GM19372 (cell line): ENCODE measurements around the gene SPATA21.

Source experiments
- ATAC-seq: cut with Tn5 transposase; IDR thresholded peaks from one replicate; pipeline ENCODE4 v1.9.1; 2021; ENCODE audit warnings: mild to moderate bottlenecking, low read depth, moderate library complexity; ENCODE audit not compliant: unreplicated experiment

The SPATA21 gene

GRCh38 chr1:16354619-16355018 lies 82.6 kb downstream of the SPATA21 start:
- no peak for ATAC-seq

- ATAC-seq = no peak
Measured at GRCh38 chr1:16352842-16353535, 84.2 kb downstream of the SPATA21 start.

GRCh38 chr1:16351994-16352841 lies 85.0 kb downstream of the SPATA21 start, which contains the start of gene FBXO42:
Gene FBXO42 (minus strand): TSS chr1:16352480. CDS start chr1:16315418, 37,062 bp downstream.
- peak; percentile 87 for ATAC-seq

- ATAC-seq = no peak
Measured at GRCh38 chr1:16351456-16351993, 85.7 kb downstream of the SPATA21 start.

- no peak for ATAC-seq
Measured at GRCh38 chr1:16349847-16350406, 87.3 kb downstream of the SPATA21 start.
